Activated CD4-positive, CD25-positive, alpha-beta regulatory T cell (primary cell): ENCODE data around the gene XRCC5.
A peak's percentile ranks its signal among the peaks of the same experiment; 100 is the strongest.
"Not testable (repeated sequence)": the region's sequence is repeated elsewhere in the genome, so short reads cannot be mapped to it uniquely, and the experiment has no call there.

Experiments
- DNase-seq, 4 experiments: peaks; one replicate each; lab custom pipeline; 2025; lab: John Stamatoyannopoulos, UW

XRCC5 gene

GRCh38 chr2:216108967-216109921, at the start of gene XRCC5:
TSS of gene XRCC5 (plus strand) at chr2:216109348. CDS start at chr2:216109437, 89 bp downstream.
- peak; percentile 95 to 98 (median 96) for DNase-seq

- no peak for DNase-seq
Measured at GRCh38 chr2:216064014-216064630, 45.0 kb upstream of the XRCC5 start.

GRCh38 chr2:216064665-216065064, 44.5 kb upstream of the XRCC5 start:
- DNase-seq = no peak

GRCh38 chr2:216066230-216066629, 42.9 kb upstream of the XRCC5 start:
- no peak for DNase-seq

- no peak for DNase-seq
Measured at GRCh38 chr2:216069028-216069427, 40.1 kb upstream of the XRCC5 start.

- DNase-seq = no peak
Measured at GRCh38 chr2:216070195-216070594, 39.0 kb upstream of the XRCC5 start.

GRCh38 chr2:216071111-216071851, 37.9 kb upstream of the XRCC5 start:
- no peak for DNase-seq

GRCh38 chr2:216072473-216072872, 36.7 kb upstream of the XRCC5 start:
- DNase-seq = no peak

GRCh38 chr2:216073773-216074172, 35.4 kb upstream of the XRCC5 start:
- DNase-seq = no peak

- DNase-seq = no peak
Measured at GRCh38 chr2:216074380-216074779, 34.8 kb upstream of the XRCC5 start.

- no peak for DNase-seq
Measured at GRCh38 chr2:216074794-216075193, 34.4 kb upstream of the XRCC5 start.

- DNase-seq = no peak
Measured at GRCh38 chr2:216075510-216076485, 33.4 kb upstream of the XRCC5 start.

- DNase-seq = no peak
Measured at GRCh38 chr2:216078776-216079175, 30.4 kb upstream of the XRCC5 start.

GRCh38 chr2:216080048-216080447, 29.1 kb upstream of the XRCC5 start:
- DNase-seq = not testable (repeated sequence)

- no peak for DNase-seq
Measured at GRCh38 chr2:216081012-216081411, 28.1 kb upstream of the XRCC5 start.

- peak; percentile 49 to 63 (median 61) for DNase-seq
Measured at GRCh38 chr2:216081487-216082116, 27.5 kb upstream of the XRCC5 start, which contains the start of the genes PECR and TMEM169. TSS of gene PECR (minus strand) at chr2:216081809. CDS start at chr2:216081741, 68 bp downstream. TSS of gene TMEM169 (plus strand) at chr2:216081919. CDS start at chr2:216095964, 14,045 bp downstream.

- no peak for DNase-seq
Measured at GRCh38 chr2:216082117-216082711, 26.9 kb upstream of the XRCC5 start.

- no peak for DNase-seq
Measured at GRCh38 chr2:216082805-216083204, 26.3 kb upstream of the XRCC5 start.

- no peak for DNase-seq
Measured at GRCh38 chr2:216083464-216084281, 25.5 kb upstream of the XRCC5 start.
